HuH-7 (cell line): ENCODE results near the gene ANKRD29.
"Not testable (repeated sequence)": the region's sequence is repeated elsewhere in the genome, so short reads cannot be mapped to it uniquely, and the experiment has no call there.

Source experiments
- DNase-seq: peaks from one replicate; pipeline ENCODE4 v3.0.0; 2011; ENCODE audit warnings: low spot score

Gene ANKRD29

DNA sequence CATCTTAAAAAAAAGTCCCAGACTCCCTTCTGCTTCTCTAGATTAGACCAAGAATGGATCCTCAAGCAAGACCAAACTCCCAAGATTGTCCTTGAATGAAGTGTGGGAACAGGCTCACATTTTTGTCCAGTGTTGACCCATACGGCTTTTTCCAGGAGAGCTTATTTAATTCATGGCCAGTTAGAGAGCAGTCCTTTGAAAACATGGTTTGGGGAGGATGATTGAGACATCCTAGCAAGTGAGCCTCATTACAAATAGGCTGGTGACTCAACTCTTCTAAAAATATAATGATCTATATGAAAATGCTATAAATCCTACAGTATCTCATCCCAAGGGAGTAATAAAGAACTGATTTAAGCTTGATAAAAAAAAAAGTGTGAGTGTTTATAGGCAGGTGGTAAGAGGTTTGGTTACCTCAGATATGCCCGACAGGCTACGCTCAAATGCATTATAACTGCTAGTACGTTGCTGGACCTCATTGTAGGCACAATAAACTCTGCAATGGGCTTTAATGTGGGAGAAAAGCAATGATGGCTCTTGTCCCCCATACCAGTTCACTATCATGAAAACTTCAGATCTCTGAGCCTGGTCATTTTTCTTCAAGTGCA lies 17.0 kb downstream of the ANKRD29 start:
- no peak for DNase-seq

- DNase-seq = no peak
Measured at GRCh38 chr18:23643815-23644490, 18.8 kb downstream of the ANKRD29 start.

DNA sequence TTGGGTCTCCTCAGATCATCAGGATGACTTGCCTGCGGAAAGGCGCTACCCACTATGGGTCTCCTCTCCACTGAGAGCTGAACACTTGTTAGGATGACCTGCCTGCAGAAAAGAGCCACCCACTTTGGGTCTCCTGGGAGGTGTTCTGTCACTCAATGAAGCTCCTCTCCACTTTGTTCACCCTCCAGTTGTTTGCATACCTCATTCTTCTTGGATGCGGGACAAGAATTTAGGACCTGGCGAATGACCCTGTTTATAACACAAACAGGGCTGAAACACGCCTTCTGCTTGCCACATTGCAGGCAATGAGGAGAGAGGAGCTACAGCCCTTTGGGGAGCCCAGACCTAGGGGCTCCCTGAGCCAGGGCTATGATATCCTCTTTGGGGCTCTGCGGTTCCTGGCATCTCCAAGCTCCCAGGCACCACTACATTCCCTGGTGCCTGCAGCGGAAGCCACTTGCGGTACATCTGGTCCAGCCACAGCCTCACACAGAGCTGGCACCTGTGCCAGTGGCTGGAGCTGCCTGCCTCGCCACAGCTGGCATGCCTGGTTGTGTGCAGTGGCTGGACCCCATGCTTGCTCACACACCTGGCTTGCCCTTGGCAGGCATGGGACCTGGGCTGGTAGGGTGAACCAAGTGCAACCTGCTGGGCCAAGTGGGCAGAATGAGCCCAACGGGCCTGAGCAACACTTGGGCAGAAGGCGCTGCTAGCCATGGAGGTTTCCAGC lies 20.6 kb downstream of the ANKRD29 start:
- DNase-seq = no peak

GRCh38 chr18:23641143-23641720 lies 21.5 kb downstream of the ANKRD29 start:
- no peak for DNase-seq

GRCh38 chr18:23640052-23640451 lies 22.7 kb downstream of the ANKRD29 start:
- DNase-seq = no peak

GRCh38 chr18:23636433-23636832 lies 26.3 kb downstream of the ANKRD29 start:
- DNase-seq = not testable (repeated sequence)

DNA sequence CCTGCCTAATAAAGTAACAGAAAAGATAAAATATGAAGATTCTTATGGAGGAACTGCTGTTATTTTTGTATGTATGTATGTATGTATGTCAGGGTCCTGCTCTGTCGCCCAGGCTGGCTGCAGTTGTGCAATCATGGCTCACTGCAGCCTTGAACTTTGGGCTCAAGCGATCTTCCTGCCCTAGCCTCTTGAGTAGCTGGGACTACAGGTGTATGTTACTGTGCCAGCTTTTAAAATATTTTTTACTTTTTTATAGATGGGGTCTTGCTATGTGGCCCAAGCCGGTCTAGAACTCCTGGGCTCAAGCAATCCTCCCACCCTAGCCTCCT lies 26.7 kb downstream of the ANKRD29 start:
- DNase-seq = no peak

GRCh38 chr18:23635283-23636070 lies 27.2 kb downstream of the ANKRD29 start:
- DNase-seq = no peak

GRCh38 chr18:23634692-23635091 lies 28.0 kb downstream of the ANKRD29 start:
- DNase-seq = no peak

DNA sequence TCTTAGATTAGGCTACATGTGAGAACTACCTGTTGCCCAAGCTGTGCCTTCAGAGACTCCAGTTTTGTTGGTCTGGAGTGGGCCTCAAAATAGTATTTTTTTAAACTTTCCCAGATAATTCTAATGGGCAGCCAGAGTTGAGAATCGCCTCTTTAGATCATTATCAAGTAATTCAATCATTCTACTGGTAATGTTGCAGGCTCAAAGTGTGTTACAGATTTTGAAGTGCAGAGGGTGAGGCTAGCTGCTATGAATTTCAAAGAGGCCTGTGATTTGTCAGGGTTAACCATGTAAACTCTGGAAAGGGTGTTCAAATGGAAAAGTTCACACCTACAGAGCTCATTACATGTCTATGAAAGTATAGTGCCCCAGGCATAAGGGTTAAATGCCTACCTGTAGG lies 30.1 kb downstream of the ANKRD29 start:
- no peak for DNase-seq

DNA sequence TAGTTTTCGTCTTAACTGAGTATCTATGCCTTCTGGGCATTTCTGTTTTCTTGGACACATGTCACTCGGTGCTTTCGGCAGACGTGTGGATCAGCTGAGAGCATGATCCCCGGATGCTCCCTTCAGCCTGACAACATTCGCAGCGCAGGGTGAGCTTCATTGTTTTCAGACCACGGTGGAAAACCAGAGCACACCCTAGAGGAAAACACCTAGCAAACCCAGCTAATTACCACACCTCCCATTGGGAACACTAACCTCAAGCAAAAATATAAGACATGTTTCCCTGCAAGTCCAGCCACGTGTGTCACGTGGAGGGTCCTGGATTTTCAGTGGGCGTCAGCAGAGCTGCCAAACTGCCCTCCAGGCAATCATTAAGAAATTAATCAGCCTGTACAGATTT lies 31.0 kb downstream of the ANKRD29 start:
- no peak for DNase-seq

- DNase-seq = no peak
Measured at GRCh38 chr18:23631312-23631711, 31.4 kb downstream of the ANKRD29 start.

GRCh38 chr18:23629444-23629946 lies 33.2 kb downstream of the ANKRD29 start:
- no peak for DNase-seq

DNA sequence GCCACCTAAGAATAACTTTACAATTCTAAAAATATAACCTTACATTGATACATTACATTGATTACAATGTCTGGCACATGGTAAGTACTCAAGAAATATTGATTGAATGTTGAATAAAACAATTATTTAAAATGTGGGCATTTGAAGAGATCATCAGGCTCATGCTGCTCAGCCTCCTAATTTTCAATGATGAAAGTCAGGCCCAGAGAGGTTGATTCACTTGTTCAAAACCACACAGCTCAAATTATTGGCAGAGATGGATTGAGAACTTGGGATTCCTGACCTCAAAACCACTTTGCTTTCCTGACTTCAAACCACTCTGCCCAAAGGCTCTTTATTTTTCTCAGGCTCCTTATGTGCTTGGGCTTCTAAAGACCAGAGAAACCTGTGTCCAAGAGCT lies 34.7 kb downstream of the ANKRD29 start:
- no peak for DNase-seq

DNA sequence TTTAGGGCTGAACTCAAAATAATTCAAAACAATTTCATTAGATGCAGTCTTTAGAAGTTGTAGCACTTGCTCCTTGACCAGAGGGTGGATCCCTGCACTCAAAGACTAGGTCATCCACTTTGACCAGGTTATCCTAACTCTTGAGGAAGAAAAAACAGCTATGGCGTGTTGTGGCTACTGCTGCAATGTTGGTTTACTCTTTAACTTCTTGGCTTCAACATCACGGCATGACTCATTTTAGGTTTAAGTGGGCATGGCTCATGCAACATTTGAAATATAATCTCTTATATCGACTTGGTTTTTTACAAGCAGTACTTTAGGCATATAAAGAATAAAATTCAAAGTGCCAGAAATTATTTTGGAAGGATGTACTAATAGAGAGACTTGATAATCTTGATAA lies 35.4 kb downstream of the ANKRD29 start:
- DNase-seq = no peak

DNA sequence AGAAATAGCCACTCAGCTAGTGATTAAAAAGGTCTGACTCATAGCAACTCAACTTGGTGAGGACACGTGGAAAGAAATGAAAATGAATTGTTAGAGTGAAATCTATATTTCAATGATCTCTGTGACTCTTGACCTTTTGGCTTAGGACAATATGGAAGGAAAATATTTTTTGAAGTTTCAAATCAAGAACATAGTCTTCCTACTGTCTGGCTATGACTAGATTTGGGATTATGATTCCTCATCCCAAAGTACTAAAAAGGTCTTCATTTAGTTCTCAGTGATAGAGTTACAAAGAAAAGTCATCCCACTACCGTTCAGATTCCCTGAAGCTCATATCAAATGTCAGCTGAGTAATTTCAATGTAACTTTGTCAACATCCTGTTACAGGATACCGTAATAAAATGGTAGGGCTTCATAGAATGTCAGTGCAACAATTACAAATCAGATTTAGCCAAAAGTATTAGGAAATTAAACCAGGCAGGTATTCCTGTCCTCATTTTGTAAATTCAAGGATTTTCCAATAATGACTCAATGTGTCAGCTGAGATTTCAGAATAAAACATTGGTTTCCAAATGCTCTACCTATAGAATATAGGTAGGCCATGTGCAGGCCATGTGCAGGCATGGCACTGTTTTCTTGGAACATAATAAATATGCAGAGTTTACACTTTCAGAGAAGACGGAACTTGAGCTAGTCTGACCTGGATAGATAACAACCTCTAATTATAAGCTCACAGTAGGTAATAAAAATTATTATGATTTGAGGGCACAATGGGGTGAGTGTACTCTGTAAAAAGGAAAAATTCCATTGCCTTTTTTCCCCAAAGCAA lies 36.0 kb downstream of the ANKRD29 start:
- no peak for DNase-seq

- DNase-seq = no peak
Measured at GRCh38 chr18:23623040-23623439, 39.7 kb downstream of the ANKRD29 start.

GRCh38 chr18:23619388-23619881 lies 43.3 kb downstream of the ANKRD29 start:
- no peak for DNase-seq

DNA sequence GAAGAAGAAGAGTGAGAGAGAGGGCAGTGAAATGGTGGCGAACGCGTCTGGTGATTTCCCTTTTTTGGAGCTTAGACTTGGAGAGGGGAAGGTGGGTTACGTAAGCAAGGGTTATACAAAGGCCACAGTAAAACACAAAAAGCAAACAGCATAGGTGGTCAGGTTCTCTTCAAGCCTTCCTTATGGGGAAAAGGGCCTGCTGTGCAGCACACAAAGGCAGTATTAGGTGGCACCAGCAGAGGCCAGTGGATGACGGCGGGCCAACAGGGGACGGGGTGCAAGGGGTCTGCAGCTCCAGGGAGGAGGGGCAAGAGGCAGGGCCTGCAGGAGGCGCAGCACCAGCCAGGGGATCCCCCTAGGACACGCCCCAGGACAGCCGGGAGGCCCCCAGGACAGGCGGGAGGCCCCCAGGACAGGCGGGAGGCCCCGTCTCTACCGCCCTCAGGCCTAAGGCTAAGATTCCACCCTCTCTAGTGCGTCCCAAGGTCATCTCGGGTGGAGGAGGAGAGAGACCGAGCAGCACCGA lies 43.8 kb downstream of the ANKRD29 start:
- DNase-seq = peak; percentile 45

DNA sequence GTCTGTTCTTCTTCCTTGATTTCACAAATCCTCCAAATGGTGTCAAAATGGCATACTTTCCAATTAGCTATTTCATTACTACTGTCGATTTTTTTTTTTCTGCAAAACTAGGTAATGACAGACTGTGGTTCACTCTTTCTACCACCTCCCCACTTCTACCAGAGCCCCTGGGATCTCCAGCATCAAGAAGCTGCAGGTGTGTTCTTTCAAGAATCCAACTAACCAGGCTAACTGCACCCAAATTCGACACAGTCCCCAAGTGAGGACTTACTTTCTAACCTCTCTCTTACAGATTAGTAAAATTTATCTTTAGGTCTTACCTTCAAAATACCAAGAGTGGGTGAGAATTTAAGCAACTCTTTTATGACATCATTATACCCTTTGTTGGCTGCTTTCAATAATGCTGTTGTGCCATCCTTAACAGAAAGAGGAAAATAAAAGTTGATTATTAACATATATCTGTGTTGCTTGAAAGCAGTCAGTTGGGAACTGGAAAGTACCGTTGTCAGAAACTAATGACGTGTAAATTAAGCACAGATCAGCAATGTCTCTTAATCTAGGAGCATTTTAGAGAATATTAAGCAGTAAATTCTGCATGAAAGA lies 45.2 kb downstream of the ANKRD29 start:
- no peak for DNase-seq
